Activated CD4-positive, alpha-beta T cell treated with anti-CD3 and anti-CD28 coated beads for 48 hours (primary cell): ENCODE data around the gene GALNT5.
"Not testable (repeated sequence)": the region's sequence is repeated elsewhere in the genome, so short reads cannot be mapped to it uniquely, and the experiment has no call there.

Experiments used
- DNase-seq: peaks from one replicate; pipeline ENCODE4 v3.0.0-alpha.2; 2020

Gene GALNT5

GRCh38 chr2:157329524-157329923, 72.0 kb downstream of the GALNT5 start:
- no peak for DNase-seq

- DNase-seq, result no peak
Observed at GRCh38 chr2:157333304-157334047, 76.0 kb downstream of the GALNT5 start.

- DNase-seq, result no peak
Observed at GRCh38 chr2:157334335-157334734, 76.8 kb downstream of the GALNT5 start.

GRCh38 chr2:157334797-157335196, 77.3 kb downstream of the GALNT5 start:
- DNase-seq, result peak; percentile 15

GRCh38 chr2:157336137-157337010, 78.9 kb downstream of the GALNT5 start:
- peak; percentile 56 for DNase-seq

GRCh38 chr2:157337978-157338377, 80.5 kb downstream of the GALNT5 start:
- DNase-seq, result no peak

GRCh38 chr2:157339965-157340655, 82.6 kb downstream of the GALNT5 start:
- no peak for DNase-seq

- DNase-seq, result not testable (repeated sequence)
Observed at GRCh38 chr2:157341381-157341780, 83.9 kb downstream of the GALNT5 start.

GRCh38 chr2:157345647-157346389, 88.3 kb downstream of the GALNT5 start:
- no peak for DNase-seq

GRCh38 chr2:157348291-157348921, 90.9 kb downstream of the GALNT5 start:
- DNase-seq, result no peak

GRCh38 chr2:157349949-157350515, 92.5 kb downstream of the GALNT5 start:
- DNase-seq, result no peak

- DNase-seq, result no peak
Observed at GRCh38 chr2:157355618-157356017, 98.1 kb downstream of the GALNT5 start.

GRCh38 chr2:157359628-157360027, 102.1 kb downstream of the GALNT5 start:
- DNase-seq, result no peak

- no peak for DNase-seq
Observed at GRCh38 chr2:157361526-157361925, 104.0 kb downstream of the GALNT5 start.

GRCh38 chr2:157362627-157363026, 105.1 kb downstream of the GALNT5 start:
- no peak for DNase-seq

- no peak for DNase-seq
Observed at GRCh38 chr2:157363612-157364101, 106.2 kb downstream of the GALNT5 start.
